GM12801 (cell line): ENCODE measurements around the gene PCSK5.

Experiments
- CTCF ChIP-seq: IDR thresholded peaks from one replicate; pipeline ENCODE4 v1.5.1; 2011; ENCODE audit warnings: control low read depth; ENCODE audit not compliant: insufficient read length; ENCODE audit errors: extremely low read depth

PCSK5 gene

GRCh38 chr9:75993434-75993833, 103.0 kb downstream of the PCSK5 start:
- no peak for TF ChIP-seq CTCF

GRCh38 chr9:75995066-75995465, 104.6 kb downstream of the PCSK5 start:
- TF ChIP-seq CTCF, result no peak

GRCh38 chr9:75996726-75997125, 106.3 kb downstream of the PCSK5 start:
- TF ChIP-seq CTCF, result no peak

- no peak for TF ChIP-seq CTCF
Observed at GRCh38 chr9:75997206-75997605, 106.7 kb downstream of the PCSK5 start.

GRCh38 chr9:75998096-75998780, 107.8 kb downstream of the PCSK5 start:
- TF ChIP-seq CTCF, result no peak

- no peak for TF ChIP-seq CTCF
Observed at GRCh38 chr9:76001459-76001858, 111.0 kb downstream of the PCSK5 start.

GRCh38 chr9:76003041-76003440, 112.6 kb downstream of the PCSK5 start:
- TF ChIP-seq CTCF, result no peak
